Activated naive CD4-positive, alpha-beta T cell treated with anti-CD3 and anti-CD28 coated beads, Interleukin-2, amount 10 ng/mL, durations not matched to agents 7 days and 5 days (primary cell): ENCODE results near the gene GNAS-AS1.
"Not testable (repeated sequence)": the region's sequence is repeated elsewhere in the genome, so short reads cannot be mapped to it uniquely, and the experiment has no call there.

Experiments used
- CTCF ChIA-PET: fragments of 350-600 bp; sonication (Branson Sonifier 250); formaldehyde crosslinking; loops from one replicate; lab custom pipeline; 2021; ENCODE audit warnings: antibody characterized with exemption; lab: Charles Lee
- DNase-seq: peaks from one replicate; pipeline ENCODE4 v3.0.0-alpha.2; 2020
- H3K27ac Mint-ChIP-seq: one replicate; pipeline ENCODE4 v1.8.0; 2021; ENCODE audit warnings: mild to moderate bottlenecking, moderate library complexity, mixed read lengths
- H3K27me3 Mint-ChIP-seq: one replicate; pipeline ENCODE4 v1.8.0; 2021; ENCODE audit warnings: mild to moderate bottlenecking, mixed read lengths
- H3K36me3 Mint-ChIP-seq: one replicate; pipeline ENCODE4 v1.8.0; 2021; ENCODE audit warnings: mixed read lengths
- H3K4me1 Mint-ChIP-seq: one replicate; pipeline ENCODE4 v1.8.0; 2021; ENCODE audit warnings: mixed read lengths
- H3K4me3 Mint-ChIP-seq: one replicate; pipeline ENCODE4 v1.8.0; 2021; ENCODE audit warnings: mild to moderate bottlenecking, moderate library complexity, mixed read lengths
- H3K9me3 Mint-ChIP-seq: one replicate; pipeline ENCODE4 v1.8.0; 2021; ENCODE audit warnings: mixed read lengths

Gene GNAS-AS1

GRCh38 chr20:58828804-58829203 lies 21.9 kb downstream of the GNAS-AS1 start:
- CTCF ChIA-PET: interaction anchor here (0.5 to 1.7 kb wide), 2 partner anchors 181 to 270 kb away, joined by 3 read pairs; no protein-coding TSS in a partner anchor
- H3K4me3 Mint-ChIP-seq, DNase-seq, H3K9me3 Mint-ChIP-seq, H3K27ac Mint-ChIP-seq, H3K36me3 Mint-ChIP-seq, H3K4me1 Mint-ChIP-seq: not testable (repeated sequence)
- peaks cover 17% of the 10 kb centered on the region for H3K27me3 Mint-ChIP-seq

GRCh38 chr20:58828136-58828535 lies 22.6 kb downstream of the GNAS-AS1 start:
- no peak for DNase-seq
- Mint-ChIP-seq H3K27me3 (peaks cover 12% of the 10 kb centered on the region), H3K9me3 (peaks cover 4% of the 10 kb centered on the region), H3K4me3 (no peak overlapping the region), H3K36me3 (peaks cover 7% of the 10 kb centered on the region), H3K4me1 (no peaks in the 10 kb centered on the region), H3K27ac (no peak overlapping the region)
- CTCF ChIA-PET: interaction anchor here (1.7 kb wide), 1 partner anchor 180 kb away, joined by 3 read pairs; no protein-coding TSS in a partner anchor

GRCh38 chr20:58826271-58826670 lies 24.4 kb downstream of the GNAS-AS1 start:
- H3K27me3 Mint-ChIP-seq: peaks cover under 1% of the 10 kb centered on the region
- H3K4me3 Mint-ChIP-seq: no peak overlapping the region
- peaks cover 4% of the 10 kb centered on the region for H3K9me3 Mint-ChIP-seq
- no peaks in the 10 kb centered on the region for H3K4me1 Mint-ChIP-seq
- CTCF ChIA-PET: no interaction called here
- H3K27ac Mint-ChIP-seq: no peak overlapping the region
- peaks cover 7% of the 10 kb centered on the region for H3K36me3 Mint-ChIP-seq
- no peak for DNase-seq

- Mint-ChIP-seq H3K27me3 (peaks cover 5% of the 10 kb centered on the region), H3K27ac (no peak overlapping the region), H3K4me3 (no peak overlapping the region), H3K36me3 (peaks cover 4% of the 10 kb centered on the region), H3K4me1 (no peaks in the 10 kb centered on the region), H3K9me3 (no peaks in the 10 kb centered on the region)
- no peak for DNase-seq
- CTCF ChIA-PET: no interaction called here
Measured at GRCh38 chr20:58825450-58825849, 25.3 kb downstream of the GNAS-AS1 start.

GRCh38 chr20:58824843-58825242 lies 25.9 kb downstream of the GNAS-AS1 start:
- no peak for DNase-seq
- H3K4me3 Mint-ChIP-seq: no peak overlapping the region
- peaks cover 5% of the 10 kb centered on the region for H3K27me3 Mint-ChIP-seq
- H3K4me1 Mint-ChIP-seq: no peaks in the 10 kb centered on the region
- CTCF ChIA-PET: no interaction called here
- H3K36me3 Mint-ChIP-seq: peaks cover 4% of the 10 kb centered on the region
- no peaks in the 10 kb centered on the region for H3K9me3 Mint-ChIP-seq
- H3K27ac Mint-ChIP-seq: no peak overlapping the region

DNA sequence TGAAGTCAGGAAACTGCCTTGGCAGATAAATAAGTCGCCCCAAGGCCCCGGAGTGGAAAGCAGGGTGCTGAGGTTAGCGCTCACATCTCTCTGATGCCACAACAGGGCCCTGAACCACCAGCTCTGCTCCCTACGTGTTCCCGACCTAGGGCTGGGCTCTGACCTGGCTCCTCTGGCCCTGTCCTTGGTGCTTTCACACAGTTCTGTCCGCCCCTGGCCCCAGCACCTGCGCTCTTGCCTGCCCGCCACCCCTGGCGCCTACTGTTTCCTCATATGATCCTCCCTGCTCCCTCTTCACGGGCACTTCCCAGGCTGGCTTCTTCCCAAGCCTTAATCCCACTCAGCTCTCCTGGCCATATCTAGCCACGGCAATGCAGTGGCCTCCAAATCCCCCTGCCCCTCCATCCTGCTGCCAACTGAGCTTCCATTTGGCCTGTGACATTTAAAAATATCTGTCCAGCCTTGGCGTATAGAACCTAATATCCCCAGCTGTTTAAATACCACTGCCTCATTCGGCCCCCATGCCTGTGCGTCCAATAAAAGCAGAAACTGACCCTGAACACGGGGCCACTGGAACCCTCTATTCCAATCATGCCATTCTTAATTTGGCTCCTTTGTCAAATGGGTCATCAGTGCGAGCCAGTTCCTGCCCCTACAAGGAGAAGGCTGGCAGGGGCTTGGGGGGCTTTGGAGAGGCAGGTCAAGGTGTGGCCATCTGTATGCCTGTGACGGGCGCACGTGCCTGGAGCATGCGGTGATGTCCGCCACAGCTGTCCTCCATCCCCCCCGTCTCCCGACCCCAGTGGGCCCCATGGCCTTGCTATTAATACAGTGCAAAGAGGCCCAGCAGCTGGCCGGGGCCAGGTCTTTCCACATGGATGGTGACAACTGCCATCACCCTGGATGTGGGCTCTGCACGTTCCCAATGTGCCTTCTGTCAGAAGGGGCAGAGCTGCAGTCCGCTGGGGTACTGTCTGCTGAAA lies 27.7 kb downstream of the GNAS-AS1 start:
- H3K27ac Mint-ChIP-seq: peak overlapping the region; percentile 33
- CTCF ChIA-PET: no interaction called here

DNA sequence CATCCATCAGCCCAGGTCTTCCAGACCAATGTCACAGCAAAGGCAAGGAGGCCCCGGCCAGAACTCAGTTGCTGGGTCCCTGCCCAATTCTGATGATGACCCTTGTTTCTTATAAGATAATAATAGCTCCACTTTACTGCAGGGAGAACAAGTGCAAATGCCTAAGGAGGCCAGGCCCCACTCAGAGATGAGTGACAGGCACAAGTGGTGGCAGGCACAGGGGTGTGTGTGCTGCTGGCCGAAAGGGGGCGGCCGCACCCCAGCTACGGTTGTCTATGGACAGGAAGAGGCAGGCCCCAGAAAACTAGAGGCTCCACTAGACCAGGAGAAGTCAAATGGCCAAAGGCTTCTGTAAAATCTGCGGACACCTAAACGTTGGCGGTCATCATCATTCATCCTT lies 28.6 kb downstream of the GNAS-AS1 start:
- no peaks in the 10 kb centered on the region for H3K9me3 Mint-ChIP-seq
- CTCF ChIA-PET: no interaction called here
- no peaks in the 10 kb centered on the region for H3K36me3 Mint-ChIP-seq
- no peak for DNase-seq
- H3K4me3 Mint-ChIP-seq: no peak overlapping the region
- no peak overlapping the region for H3K27ac Mint-ChIP-seq
- H3K27me3 Mint-ChIP-seq: peaks cover 17% of the 10 kb centered on the region
- peaks cover 5% of the 10 kb centered on the region for H3K4me1 Mint-ChIP-seq

More for the DNA sequence above, 27.7 kb downstream of the GNAS-AS1 start:
- Mint-ChIP-seq H3K27me3 (peaks cover 12% of the 10 kb centered on the region), H3K4me1 (peaks cover 5% of the 10 kb centered on the region), H3K4me3 (no peak overlapping the region), H3K36me3 (no peaks in the 10 kb centered on the region), H3K9me3 (no peaks in the 10 kb centered on the region)
- no peak for DNase-seq

DNA sequence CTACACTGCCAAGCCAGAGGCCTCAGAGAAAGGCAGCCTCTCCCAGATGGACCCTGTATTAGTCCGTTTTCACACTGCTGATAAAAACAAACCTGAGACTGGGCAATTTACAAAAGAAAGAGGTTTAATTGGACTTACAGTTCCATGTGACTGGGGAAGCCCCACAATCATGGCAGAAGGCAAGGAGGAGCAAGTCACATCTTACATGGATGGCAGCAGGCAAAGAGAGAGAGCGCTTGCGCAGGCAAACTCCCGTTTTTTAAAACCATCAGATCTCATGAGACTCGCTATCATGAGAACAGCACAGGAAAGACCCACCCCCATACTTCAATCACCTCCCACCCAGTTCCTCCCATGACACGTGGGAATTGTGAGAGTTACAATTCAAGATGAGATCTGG lies 30.2 kb downstream of the GNAS-AS1 start:
- not testable (repeated sequence) for H3K4me1 Mint-ChIP-seq, H3K27ac Mint-ChIP-seq, DNase-seq, H3K9me3 Mint-ChIP-seq, H3K36me3 Mint-ChIP-seq, H3K4me3 Mint-ChIP-seq
- CTCF ChIA-PET: interaction anchor here (1.0 kb wide), 1 partner anchor 14 kb away, joined by 3 read pairs; no protein-coding TSS in a partner anchor
- peaks cover 25% of the 10 kb centered on the region for H3K27me3 Mint-ChIP-seq

DNA sequence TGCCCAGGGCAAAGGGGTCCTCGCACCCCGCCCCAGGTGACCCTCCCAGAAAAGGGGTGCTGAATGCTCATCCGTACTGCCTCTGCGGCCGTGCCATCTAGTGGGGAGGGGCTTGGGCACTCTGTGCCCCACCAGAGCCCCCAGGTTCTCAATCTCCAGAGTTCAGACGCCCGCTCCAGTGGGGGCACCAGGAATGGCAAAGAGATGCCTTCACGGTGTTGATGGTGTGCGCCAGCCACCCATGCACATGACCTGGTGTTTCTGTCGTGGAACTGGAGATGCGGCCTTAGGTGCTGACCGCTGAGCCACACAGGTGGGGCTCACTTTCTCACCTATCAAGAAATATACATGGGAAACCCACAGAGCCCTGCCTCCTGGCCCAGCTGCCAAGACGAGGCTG lies 30.8 kb downstream of the GNAS-AS1 start:
- Mint-ChIP-seq H3K27me3 (peaks cover 30% of the 10 kb centered on the region), H3K36me3 (no peaks in the 10 kb centered on the region), H3K27ac (no peak overlapping the region), H3K9me3 (no peaks in the 10 kb centered on the region), H3K4me1 (peaks cover 5% of the 10 kb centered on the region), H3K4me3 (no peak overlapping the region)
- no peak for DNase-seq
- CTCF ChIA-PET: no interaction called here

DNA sequence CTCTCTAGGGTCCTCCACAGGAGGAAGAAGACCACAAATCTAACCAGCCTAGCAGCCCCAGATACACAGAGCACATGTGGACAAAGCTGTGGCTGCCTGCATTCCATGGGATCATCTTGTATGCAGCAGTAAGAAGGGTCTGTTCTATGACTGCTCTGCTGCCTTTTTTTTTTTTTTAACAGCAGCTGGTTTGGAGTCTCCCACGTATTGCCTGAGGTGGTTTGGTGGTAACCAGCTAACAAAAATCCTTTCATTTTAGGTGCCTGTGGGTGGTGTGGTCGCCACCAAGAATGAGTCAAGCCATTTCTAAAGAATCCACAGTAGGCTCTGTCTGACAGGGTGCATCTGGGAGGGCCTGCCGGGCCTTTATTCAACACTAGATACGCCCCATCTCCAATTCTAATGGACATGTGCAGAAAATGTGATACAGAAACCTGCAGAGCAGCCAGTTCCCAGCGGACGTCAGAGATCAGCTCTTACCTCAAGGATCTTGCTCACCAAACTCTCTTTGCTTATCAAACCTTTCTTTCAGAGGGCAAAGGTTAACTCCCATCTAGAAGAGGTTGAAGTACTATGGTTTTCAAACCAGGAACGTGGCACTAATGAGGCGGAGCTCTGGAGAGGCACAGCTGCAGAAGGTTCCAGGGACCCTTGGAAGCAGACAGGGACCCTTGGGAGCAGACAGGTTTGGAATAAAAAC lies 32.0 kb downstream of the GNAS-AS1 start:
- peaks cover 5% of the 10 kb centered on the region for H3K4me1 Mint-ChIP-seq
- H3K27ac Mint-ChIP-seq: no peak overlapping the region
- peaks cover 37% of the 10 kb centered on the region for H3K27me3 Mint-ChIP-seq
- no peaks in the 10 kb centered on the region for H3K36me3 Mint-ChIP-seq
- DNase-seq: peak; percentile 60
- CTCF ChIA-PET: interaction anchor here (0.6 kb wide), 1 partner anchor 193 kb away, joined by 3 read pairs; no protein-coding TSS in a partner anchor
- no peak overlapping the region for H3K4me3 Mint-ChIP-seq
- no peaks in the 10 kb centered on the region for H3K9me3 Mint-ChIP-seq

DNA sequence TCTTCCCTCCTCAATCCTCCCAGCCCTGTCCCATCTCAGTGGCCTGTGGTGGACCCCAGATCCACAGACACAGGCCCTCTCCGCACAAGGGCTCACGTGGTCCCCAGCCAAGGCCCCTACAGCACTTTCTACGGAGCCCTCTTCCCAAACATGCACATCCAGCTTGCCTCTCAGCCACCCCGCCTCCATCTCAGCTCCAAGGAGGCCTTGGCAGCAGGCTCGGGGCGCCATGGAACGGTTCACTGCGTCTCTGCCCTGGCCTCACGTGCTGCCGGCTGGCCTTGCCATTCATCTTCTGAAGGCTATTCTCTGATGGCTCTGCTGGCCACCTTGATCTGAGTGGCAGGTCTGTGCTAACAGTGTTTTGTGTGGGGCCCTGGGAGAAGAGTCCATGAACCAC lies 33.0 kb downstream of the GNAS-AS1 start:
- H3K36me3 Mint-ChIP-seq: no peaks in the 10 kb centered on the region

GRCh38 chr20:58816957-58817651 lies 33.6 kb downstream of the GNAS-AS1 start:
- Mint-ChIP-seq H3K4me1 (peaks cover 5% of the 10 kb centered on the region), H3K36me3 (no peaks in the 10 kb centered on the region), H3K4me3 (no peak overlapping the region), H3K9me3 (no peaks in the 10 kb centered on the region), H3K27ac (peak overlapping the region; percentile 55), H3K27me3 (peaks cover 47% of the 10 kb centered on the region)
- DNase-seq: no peak
- CTCF ChIA-PET: no interaction called here

More for the DNA sequence above, 33.0 kb downstream of the GNAS-AS1 start:
- CTCF ChIA-PET: no interaction called here
- peaks cover 44% of the 10 kb centered on the region for H3K27me3 Mint-ChIP-seq
- no peak for DNase-seq
- H3K4me1 Mint-ChIP-seq: peaks cover 5% of the 10 kb centered on the region
- H3K27ac Mint-ChIP-seq: no peak overlapping the region
- no peak overlapping the region for H3K4me3 Mint-ChIP-seq
- no peaks in the 10 kb centered on the region for H3K9me3 Mint-ChIP-seq

GRCh38 chr20:58816051-58816450 lies 34.7 kb downstream of the GNAS-AS1 start:
- CTCF ChIA-PET: no interaction called here

DNA sequence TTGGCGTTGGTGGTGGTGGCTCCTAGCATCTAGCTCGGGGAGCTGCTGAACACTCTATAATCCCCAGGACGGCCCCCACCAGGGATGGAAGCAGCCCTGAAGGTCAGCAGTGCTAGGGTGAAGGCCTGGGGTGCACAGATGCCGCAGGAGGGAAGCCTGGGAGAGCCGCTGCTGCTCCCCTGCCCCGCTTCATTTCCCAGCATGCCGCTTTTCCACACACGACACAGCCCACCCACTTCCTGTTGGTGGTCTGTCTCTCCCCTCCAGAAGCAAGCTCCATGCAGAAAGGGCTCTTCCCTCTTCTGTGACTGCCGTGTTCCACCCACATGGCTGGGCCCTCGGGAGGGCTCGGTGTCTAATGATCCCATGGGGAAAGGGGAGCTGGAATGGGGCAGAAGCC lies 35.3 kb downstream of the GNAS-AS1 start:
- Mint-ChIP-seq H3K27ac (no peak overlapping the region), H3K27me3 (peaks cover 50% of the 10 kb centered on the region), H3K4me1 (peaks cover 5% of the 10 kb centered on the region), H3K9me3 (no peaks in the 10 kb centered on the region), H3K36me3 (no peaks in the 10 kb centered on the region), H3K4me3 (no peak overlapping the region)
- no peak for DNase-seq
- CTCF ChIA-PET: no interaction called here

More at GRCh38 chr20:58816051-58816450, 34.7 kb downstream of the GNAS-AS1 start:
- Mint-ChIP-seq H3K4me1 (peaks cover 5% of the 10 kb centered on the region), H3K9me3 (no peaks in the 10 kb centered on the region), H3K27me3 (peaks cover 49% of the 10 kb centered on the region), H3K27ac (no peak overlapping the region), H3K36me3 (no peaks in the 10 kb centered on the region), H3K4me3 (no peak overlapping the region)
- DNase-seq: no peak
